GM23338 (cell line): ENCODE measurements around the gene DNM1L. TPM values are rescaled to one million over a fixed set of nuclear protein-coding genes. Genes with fewer than 3 reads are reported as not detected.

Source experiments
- ATAC-seq: fragments of 200-7000 bp; cut with Tn5 transposase; 3 replicates; pipeline ENCODE4 v1.9.1; 2020
- DNase-seq: peaks from one replicate; pipeline ENCODE4 v3.0.0-alpha.2; 2015; ENCODE audit warnings: low spot score
- H2AFZ ChIP-seq: fragments of 200-600 bp; sonication (generic); 2 replicates; pipeline ENCODE4 v1.8.0; 2016; ENCODE audit warnings: antibody characterized with exemption, mild to moderate bottlenecking, moderate library complexity
- H3F3A ChIP-seq: fragments of 200-600 bp; sonication (generic); replicated peaks from 2 replicates; pipeline ENCODE4 v1.8.0; 2017; ENCODE audit warnings: antibody characterized with exemption, mixed run types, low read depth
- H3K27ac ChIP-seq: fragments of 200-600 bp; sonication (generic); 2 replicates; pipeline ENCODE4 v1.6.1; 2016; ENCODE audit warnings: low read depth
- H3K27me3 ChIP-seq: fragments of 200-600 bp; sonication (generic); 2 replicates; pipeline ENCODE4 v1.8.0; 2016; ENCODE audit warnings: mild to moderate bottlenecking, mixed run types, moderate library complexity; ENCODE audit not compliant: insufficient read depth
- H3K36me3 ChIP-seq: fragments of 200-600 bp; sonication (generic); 2 replicates; pipeline ENCODE4 v1.8.0; 2016; ENCODE audit warnings: mild to moderate bottlenecking; ENCODE audit not compliant: insufficient read depth
- H3K4me1 ChIP-seq: fragments of 200-600 bp; sonication (generic); 2 replicates; pipeline ENCODE4 v1.8.0; 2016; ENCODE audit warnings: mild to moderate bottlenecking, moderate library complexity; ENCODE audit not compliant: insufficient read depth
- H3K4me2 ChIP-seq: fragments of 200-600 bp; sonication (generic); 2 replicates; pipeline ENCODE4 v1.7.1; 2017; ENCODE audit warnings: mixed run types
- H3K4me3 ChIP-seq: fragments of 200-600 bp; sonication (generic); 2 replicates; pipeline ENCODE4 v1.6.1; 2016; ENCODE audit warnings: mixed run types
- H3K79me2 ChIP-seq: fragments of 200-600 bp; sonication (generic); replicated peaks from 2 replicates; pipeline ENCODE4 v1.8.0; 2017; ENCODE audit warnings: mild to moderate bottlenecking; ENCODE audit not compliant: insufficient read depth
- H3K9me2 ChIP-seq: fragments of 200-600 bp; sonication (generic); 2 replicates; pipeline ENCODE4 v1.8.0; 2017; ENCODE audit not compliant: insufficient read depth
- H4K20me1 ChIP-seq: fragments of 200-600 bp; sonication (generic); replicated peaks from 2 replicates; pipeline ENCODE4 v1.8.0; 2017; ENCODE audit warnings: mild to moderate bottlenecking; ENCODE audit not compliant: insufficient read depth
- H3K27ac Mint-ChIP-seq: 2 replicates; pipeline ENCODE4 v1.8.0; 2020; ENCODE audit warnings: inconsistent platforms, mild to moderate bottlenecking, moderate library complexity, mixed read lengths
- H3K27me3 Mint-ChIP-seq: 3 replicates; pipeline ENCODE4 v1.8.0; 2022; ENCODE audit warnings: low read depth, mild to moderate bottlenecking, moderate library complexity, mixed read lengths, inconsistent platforms; ENCODE audit not compliant: insufficient read depth, poor library complexity
- H3K36me3 Mint-ChIP-seq: 3 replicates; pipeline ENCODE4 v1.8.0; 2021; ENCODE audit warnings: low read depth, mild to moderate bottlenecking, inconsistent platforms, moderate library complexity, mixed read lengths
- H3K4me1 Mint-ChIP-seq: 3 replicates; pipeline ENCODE4 v1.8.0; 2020; ENCODE audit warnings: mild to moderate bottlenecking, inconsistent platforms, mixed read lengths
- H3K4me3 Mint-ChIP-seq: 3 replicates; pipeline ENCODE4 v1.8.0; 2021; ENCODE audit warnings: moderate library complexity, mild to moderate bottlenecking, inconsistent platforms, mixed read lengths
- H3K9me3 Mint-ChIP-seq: 3 replicates; pipeline ENCODE4 v1.8.0; 2020; ENCODE audit warnings: moderate library complexity, mild to moderate bottlenecking, inconsistent platforms, mixed read lengths
- EZH2 ChIP-seq: fragments of 200-600 bp; sonication (generic); IDR thresholded peaks from one replicate; pipeline ENCODE4 v1.8.0; 2017; ENCODE audit warnings: antibody characterized with exemption, mild to moderate bottlenecking, low read depth; ENCODE audit not compliant: unreplicated experiment
- EZH2phosphoT487 ChIP-seq: fragments of 200-600 bp; sonication (generic); IDR thresholded peaks from one replicate; pipeline ENCODE4 v1.8.1; 2018; ENCODE audit warnings: antibody characterized with exemption; ENCODE audit not compliant: unreplicated experiment
- JUNB ChIP-seq: IDR thresholded peaks from one replicate; pipeline ENCODE4 v1.6.1; 2016; ENCODE audit warnings: antibody characterized with exemption; ENCODE audit not compliant: unreplicated experiment
- NANOG ChIP-seq: IDR thresholded peaks from 2 replicates; pipeline ENCODE4 v1.6.1; 2016; ENCODE audit warnings: antibody characterized with exemption, borderline replicate concordance
- POLR2AphosphoS5 ChIP-seq: IDR thresholded peaks from 2 replicates; pipeline ENCODE4 v1.6.1; 2016; ENCODE audit warnings: antibody characterized with exemption, low read depth
- STAT1 ChIP-seq: IDR thresholded peaks from one replicate; pipeline ENCODE4 v1.6.1; 2016; ENCODE audit warnings: antibody characterized with exemption; ENCODE audit not compliant: unreplicated experiment
- polyA plus RNA-seq: library from polyadenylated mRNA; unstranded; fragments of >200 nt; fragmentation: Nextera tagmentation; extraction: Ambion mirVana; gene quantifications from 2 replicates; pipeline ENCODE4 v1.2.1, GENCODE V29; 2016
- total RNA-seq: library from RNA; depleted of rRNA; stranded (reverse); fragments of >200 nt; shearing (Covaris generic); gene quantifications from 2 replicates; pipeline ENCODE4 v1.2.3, GENCODE V29; 2014
- TF ChIP-seq, protein P1 (sequence below): IDR thresholded peaks from one replicate; pipeline ENCODE4 v1.6.1; 2018; ENCODE audit warnings: antibody characterized with exemption; ENCODE audit not compliant: unreplicated experiment
- TF ChIP-seq, protein P2 (sequence below): IDR thresholded peaks from 2 replicates; pipeline ENCODE4 v1.6.1; 2016; ENCODE audit warnings: antibody characterized with exemption
- TF ChIP-seq, protein P3 (sequence below), 2 experiments: fragments of 200-600 bp in 1 of 2; sonication (generic) in 1 of 2; conservative IDR thresholded peaks; 2 replicates each; pipeline versions ENCODE4 v1.5.1 to v1.6.1; 2016 to 2017; ENCODE audit warnings: antibody characterized with exemption in 2 of 2, low read depth in 2 of 2, mild to moderate bottlenecking in 2 of 2, moderate library complexity in 1 of 2

The DNM1L gene
- total and polyA plus RNA-seq, 2 experiments from 2014 or later: 72.2 to 94.8 TPM

DNA sequence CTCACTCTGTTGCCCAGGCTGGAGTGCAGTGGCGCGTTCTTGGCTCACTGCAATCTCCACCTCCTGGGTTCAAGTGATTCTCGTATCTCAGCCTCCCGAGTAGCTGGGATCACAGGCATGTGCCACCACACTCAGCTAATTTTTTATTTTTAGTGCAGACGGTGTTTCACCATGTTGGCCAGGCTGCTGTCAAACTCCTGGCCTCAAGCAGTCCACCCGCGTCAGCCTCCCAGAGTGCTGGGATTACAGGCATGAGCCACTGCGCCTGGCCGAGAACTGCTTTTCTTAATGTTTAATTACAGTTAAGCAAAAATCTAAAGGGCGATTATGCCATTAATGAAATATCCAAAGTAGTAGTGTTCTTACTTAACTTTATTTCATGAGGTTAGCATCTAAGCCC is 63.0 kb downstream of the DNM1L start (continued):
- TF ChIP-seq, protein P1, sequence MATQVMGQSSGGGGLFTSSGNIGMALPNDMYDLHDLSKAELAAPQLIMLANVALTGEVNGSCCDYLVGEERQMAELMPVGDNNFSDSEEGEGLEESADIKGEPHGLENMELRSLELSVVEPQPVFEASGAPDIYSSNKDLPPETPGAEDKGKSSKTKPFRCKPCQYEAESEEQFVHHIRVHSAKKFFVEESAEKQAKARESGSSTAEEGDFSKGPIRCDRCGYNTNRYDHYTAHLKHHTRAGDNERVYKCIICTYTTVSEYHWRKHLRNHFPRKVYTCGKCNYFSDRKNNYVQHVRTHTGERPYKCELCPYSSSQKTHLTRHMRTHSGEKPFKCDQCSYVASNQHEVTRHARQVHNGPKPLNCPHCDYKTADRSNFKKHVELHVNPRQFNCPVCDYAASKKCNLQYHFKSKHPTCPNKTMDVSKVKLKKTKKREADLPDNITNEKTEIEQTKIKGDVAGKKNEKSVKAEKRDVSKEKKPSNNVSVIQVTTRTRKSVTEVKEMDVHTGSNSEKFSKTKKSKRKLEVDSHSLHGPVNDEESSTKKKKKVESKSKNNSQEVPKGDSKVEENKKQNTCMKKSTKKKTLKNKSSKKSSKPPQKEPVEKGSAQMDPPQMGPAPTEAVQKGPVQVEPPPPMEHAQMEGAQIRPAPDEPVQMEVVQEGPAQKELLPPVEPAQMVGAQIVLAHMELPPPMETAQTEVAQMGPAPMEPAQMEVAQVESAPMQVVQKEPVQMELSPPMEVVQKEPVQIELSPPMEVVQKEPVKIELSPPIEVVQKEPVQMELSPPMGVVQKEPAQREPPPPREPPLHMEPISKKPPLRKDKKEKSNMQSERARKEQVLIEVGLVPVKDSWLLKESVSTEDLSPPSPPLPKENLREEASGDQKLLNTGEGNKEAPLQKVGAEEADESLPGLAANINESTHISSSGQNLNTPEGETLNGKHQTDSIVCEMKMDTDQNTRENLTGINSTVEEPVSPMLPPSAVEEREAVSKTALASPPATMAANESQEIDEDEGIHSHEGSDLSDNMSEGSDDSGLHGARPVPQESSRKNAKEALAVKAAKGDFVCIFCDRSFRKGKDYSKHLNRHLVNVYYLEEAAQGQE: no peak
- TF ChIP-seq NANOG (no peak), STAT1 (no peak)
- TF ChIP-seq, protein P2, sequence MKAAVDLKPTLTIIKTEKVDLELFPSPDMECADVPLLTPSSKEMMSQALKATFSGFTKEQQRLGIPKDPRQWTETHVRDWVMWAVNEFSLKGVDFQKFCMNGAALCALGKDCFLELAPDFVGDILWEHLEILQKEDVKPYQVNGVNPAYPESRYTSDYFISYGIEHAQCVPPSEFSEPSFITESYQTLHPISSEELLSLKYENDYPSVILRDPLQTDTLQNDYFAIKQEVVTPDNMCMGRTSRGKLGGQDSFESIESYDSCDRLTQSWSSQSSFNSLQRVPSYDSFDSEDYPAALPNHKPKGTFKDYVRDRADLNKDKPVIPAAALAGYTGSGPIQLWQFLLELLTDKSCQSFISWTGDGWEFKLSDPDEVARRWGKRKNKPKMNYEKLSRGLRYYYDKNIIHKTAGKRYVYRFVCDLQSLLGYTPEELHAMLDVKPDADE: no peak

DNA sequence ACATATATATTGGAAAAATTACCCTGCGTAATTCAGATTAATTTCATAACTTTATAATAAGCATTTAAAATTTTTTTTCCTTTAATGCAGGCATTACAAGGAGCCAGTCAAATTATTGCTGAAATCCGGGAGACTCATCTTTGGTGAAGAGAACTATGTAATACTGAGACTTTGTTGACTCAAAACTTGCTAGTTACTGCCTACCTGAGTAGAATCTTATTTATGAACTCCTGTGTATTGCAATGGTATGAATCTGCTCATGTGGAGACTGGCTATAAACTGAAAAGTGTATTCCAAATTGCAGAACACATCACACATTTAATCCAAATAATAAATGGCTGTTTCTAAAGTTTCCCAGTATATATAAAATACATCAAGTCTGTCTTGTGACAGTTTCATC is 64.2 kb downstream of the DNM1L start:
- peaks cover 15% of the 10 kb centered on the region for H3K4me1 ChIP-seq
- no peaks in the 10 kb centered on the region for H3K79me2 ChIP-seq
- H3K9me2 ChIP-seq: no peaks in the 10 kb centered on the region
- H3K4me2 ChIP-seq: no peak overlapping the region
- H3K4me3 ChIP-seq: no peak overlapping the region
- H2AFZ ChIP-seq: no peak overlapping the region
- no peaks in the 10 kb centered on the region; the same call in 1 of the 2 replicates for H4K20me1 ChIP-seq
- Mint-ChIP-seq H3K27ac (no peak overlapping the region), H3K4me1 (peaks cover 14% of the 10 kb centered on the region; the same call in 2 of the 3 replicates), H3K27me3 (no peaks in the 10 kb centered on the region), H3K9me3 (no peaks in the 10 kb centered on the region), H3K36me3 (peaks cover 84% of the 10 kb centered on the region), H3K4me3 (no peak overlapping the region)
- ATAC-seq (no peak), DNase-seq (no peak)
- peaks cover 34% of the 10 kb centered on the region for H3K36me3 ChIP-seq
- H3K27ac ChIP-seq: no peak overlapping the region
- no peaks in the 10 kb centered on the region for H3K27me3 ChIP-seq
- no peaks in the 10 kb centered on the region for H3F3A ChIP-seq
- no peak for TF ChIP-seq STAT1
- TF ChIP-seq, protein P3, sequence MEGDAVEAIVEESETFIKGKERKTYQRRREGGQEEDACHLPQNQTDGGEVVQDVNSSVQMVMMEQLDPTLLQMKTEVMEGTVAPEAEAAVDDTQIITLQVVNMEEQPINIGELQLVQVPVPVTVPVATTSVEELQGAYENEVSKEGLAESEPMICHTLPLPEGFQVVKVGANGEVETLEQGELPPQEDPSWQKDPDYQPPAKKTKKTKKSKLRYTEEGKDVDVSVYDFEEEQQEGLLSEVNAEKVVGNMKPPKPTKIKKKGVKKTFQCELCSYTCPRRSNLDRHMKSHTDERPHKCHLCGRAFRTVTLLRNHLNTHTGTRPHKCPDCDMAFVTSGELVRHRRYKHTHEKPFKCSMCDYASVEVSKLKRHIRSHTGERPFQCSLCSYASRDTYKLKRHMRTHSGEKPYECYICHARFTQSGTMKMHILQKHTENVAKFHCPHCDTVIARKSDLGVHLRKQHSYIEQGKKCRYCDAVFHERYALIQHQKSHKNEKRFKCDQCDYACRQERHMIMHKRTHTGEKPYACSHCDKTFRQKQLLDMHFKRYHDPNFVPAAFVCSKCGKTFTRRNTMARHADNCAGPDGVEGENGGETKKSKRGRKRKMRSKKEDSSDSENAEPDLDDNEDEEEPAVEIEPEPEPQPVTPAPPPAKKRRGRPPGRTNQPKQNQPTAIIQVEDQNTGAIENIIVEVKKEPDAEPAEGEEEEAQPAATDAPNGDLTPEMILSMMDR (conservative IDR thresholded peaks at IDR 0.05; ENCODE audit: low read depth in 2 of 2): no peak
- no peak for TF ChIP-seq NANOG
- TF ChIP-seq, protein P1: no peak
- no peak for TF ChIP-seq POLR2AphosphoS5
- TF ChIP-seq JUNB: no peak
- TF ChIP-seq EZH2phosphoT487: no peak
- TF ChIP-seq EZH2: no peak
- TF ChIP-seq, protein P2: no peak
